CD14-positive monocyte (primary cell): ENCODE data around the gene MYO16. TPM values are rescaled to one million over a fixed set of nuclear protein-coding genes. Genes with fewer than 3 reads are reported as not detected.

Experiments used
- DNase-seq, 3 donors: peaks; one replicate each; pipeline ENCODE4 v3.0.0-alpha.2; 2011 to 2022
- H2AFZ ChIP-seq: 2 replicates; pipeline ENCODE4 v1.6.0; 2012; ENCODE audit warnings: mild to moderate bottlenecking, low read depth, low read length, inconsistent platforms; ENCODE audit not compliant: insufficient read depth, poor library complexity, severe bottlenecking
- H3K27ac ChIP-seq, 2 donors: 1 replicate in 1 of 2; 2 replicates in 1 of 2; pipeline ENCODE4 v1.5.1; 2012 to 2013; ENCODE audit warnings: low read length in 2 of 2, control low read depth in 1 of 2, inconsistent platforms in 1 of 2, low read depth in 1 of 2, mild to moderate bottlenecking in 1 of 2
- H3K27me3 ChIP-seq, 2 donors: one replicate each; pipeline versions ENCODE4 v1.6.0 to v1.6.1; 2011 to 2013; ENCODE audit warnings: low read length in 2 of 2; ENCODE audit not compliant: control insufficient read depth in 2 of 2, insufficient read depth in 2 of 2
- H3K36me3 ChIP-seq, 2 donors: replicated peaks in 1 of 2; 1 replicate in 1 of 2; 2 replicates in 1 of 2; pipeline versions ENCODE4 v1.5.1 to v1.6.1; 2012 to 2013; ENCODE audit warnings: low read length in 2 of 2, control low read depth in 1 of 2, inconsistent platforms in 1 of 2, mild to moderate bottlenecking in 1 of 2; ENCODE audit not compliant: insufficient read depth in 2 of 2, control insufficient read depth in 1 of 2
- H3K4me1 ChIP-seq, 2 donors: 1 replicate in 1 of 2; 2 replicates in 1 of 2; pipeline versions ENCODE4 v1.5.1 to v1.6.1; 2012 to 2013; ENCODE audit warnings: low read length in 2 of 2, control low read depth in 1 of 2, inconsistent platforms in 1 of 2, mild to moderate bottlenecking in 1 of 2, moderate library complexity in 1 of 2; ENCODE audit not compliant: insufficient read depth in 2 of 2, control insufficient read depth in 1 of 2
- H3K4me2 ChIP-seq: replicated peaks from 2 replicates; pipeline ENCODE3; 2012; ENCODE audit warnings: low read length, moderate library complexity, mild to moderate bottlenecking; ENCODE audit not compliant: poor library complexity, severe bottlenecking; ENCODE audit errors: extremely low read depth
- H3K4me3 ChIP-seq, 3 experiments: fragments of 200-600 bp in 1 of 3; sonication (generic) in 1 of 3; replicated peaks in 1 of 3; 1 replicate in 2 of 3; 2 replicates in 1 of 3; pipeline ENCODE4 v1.5.1; 2011 to 2013; ENCODE audit warnings: low read length in 3 of 3, mild to moderate bottlenecking in 3 of 3, control low read depth in 2 of 3, low read depth in 2 of 3, inconsistent platforms in 1 of 3, moderate library complexity in 1 of 3
- H3K79me2 ChIP-seq: 2 replicates; pipeline ENCODE4 v1.6.0; 2012; ENCODE audit warnings: mild to moderate bottlenecking, control low read depth, inconsistent platforms, low read length, moderate library complexity; ENCODE audit not compliant: insufficient read depth
- H3K9ac ChIP-seq: 2 replicates; pipeline ENCODE4 v1.6.0; 2017; ENCODE audit warnings: low read length, mild to moderate bottlenecking; ENCODE audit not compliant: insufficient read depth, poor library complexity, severe bottlenecking
- H3K9me3 ChIP-seq, 2 donors: replicated peaks in 1 of 2; 1 replicate in 1 of 2; 2 replicates in 1 of 2; pipeline versions ENCODE4 v1.5.1 to v1.6.1; 2012 to 2013; ENCODE audit warnings: low read length in 2 of 2, control low read depth in 1 of 2; ENCODE audit not compliant: control insufficient read depth in 1 of 2, insufficient read depth in 1 of 2
- H4K20me1 ChIP-seq: 2 replicates; pipeline ENCODE4 v1.6.0; 2012; ENCODE audit warnings: mild to moderate bottlenecking, low read length, control low read depth, moderate library complexity; ENCODE audit not compliant: insufficient read depth
- H3K27ac Mint-ChIP-seq, 7 donors: one replicate each; pipeline ENCODE4 v1.8.0; 2020; ENCODE audit warnings: mild to moderate bottlenecking in 7 of 7, mixed read lengths in 7 of 7, moderate library complexity in 6 of 7, inconsistent platforms in 2 of 7
- H3K27me3 Mint-ChIP-seq, 3 donors: one replicate each; pipeline ENCODE4 v1.8.0; 2021 to 2022; ENCODE audit warnings: low read depth in 3 of 3, mild to moderate bottlenecking in 3 of 3, mixed read lengths in 3 of 3, moderate library complexity in 3 of 3, inconsistent platforms in 1 of 3
- H3K36me3 Mint-ChIP-seq, 2 donors: one replicate each; pipeline ENCODE4 v1.8.0; 2020; ENCODE audit warnings: mixed read lengths in 2 of 2, inconsistent platforms in 1 of 2, mild to moderate bottlenecking in 1 of 2
- H3K4me1 Mint-ChIP-seq: one replicate; pipeline ENCODE4 v1.8.0; 2020; ENCODE audit warnings: mild to moderate bottlenecking, mixed read lengths
- H3K4me3 Mint-ChIP-seq, 2 donors: one replicate each; pipeline ENCODE4 v1.8.0; 2020; ENCODE audit warnings: mild to moderate bottlenecking in 2 of 2, mixed read lengths in 2 of 2, moderate library complexity in 1 of 2
- H3K9me3 Mint-ChIP-seq, 7 donors: one replicate each; pipeline ENCODE4 v1.8.0; 2020 to 2022; ENCODE audit warnings: mixed read lengths in 7 of 7, mild to moderate bottlenecking in 6 of 7, moderate library complexity in 6 of 7, inconsistent platforms in 2 of 7
- WGBS: methylation state at CpG from one replicate; pipeline ENCODE4 v1.1.5; 2013; ENCODE audit warnings: missing lambda C conversion rate; ENCODE audit not compliant: insufficient coverage; 5-methylcytosine and 5-hydroxymethylcytosine counted together
- intact Hi-C, 2 donors: fragments of 100-400 bp; cut with micrococcal nuclease; formaldehyde crosslinking; loops; one replicate each; pipeline versions ENCODE4 v1.15.0 to v1.15.1; 2023
- polyA plus RNA-seq, 3 donors: library from polyadenylated mRNA; depleted of rRNA in 1 of 3; unstranded in 2 of 3; stranded (reverse) in 1 of 3; fragments of 300-500 nt in 2 of 3; fragments of >200 nt in 1 of 3; fragmentation: Illumina TruSeq in 2 of 3; gene quantifications; 1 replicate in 2 of 3; 2 replicates in 1 of 3; pipeline ENCODE4 v1.2.3, GENCODE V29; 2012 to 2021
- TF ChIP-seq, protein P1 (sequence below): fragments of 200-600 bp; IDR thresholded peaks from one replicate; pipeline ENCODE4 v1.8.0; 2022; ENCODE audit warnings: antibody characterized with exemption, mild to moderate bottlenecking

MYO16 gene
- polyA plus RNA-seq, 3 donors: not detected

- intact Hi-C loops: no loop called here
- no peaks in the 10 kb centered on the region for H3K9me3 ChIP-seq
- no peaks in the 10 kb centered on the region for H3K36me3 Mint-ChIP-seq
- no peak overlapping the region for H3K4me3 Mint-ChIP-seq
- peaks cover 0 to 7% (median 3%) of the 10 kb centered on the region in 7 donors for H3K9me3 Mint-ChIP-seq
- TF ChIP-seq, protein P1, sequence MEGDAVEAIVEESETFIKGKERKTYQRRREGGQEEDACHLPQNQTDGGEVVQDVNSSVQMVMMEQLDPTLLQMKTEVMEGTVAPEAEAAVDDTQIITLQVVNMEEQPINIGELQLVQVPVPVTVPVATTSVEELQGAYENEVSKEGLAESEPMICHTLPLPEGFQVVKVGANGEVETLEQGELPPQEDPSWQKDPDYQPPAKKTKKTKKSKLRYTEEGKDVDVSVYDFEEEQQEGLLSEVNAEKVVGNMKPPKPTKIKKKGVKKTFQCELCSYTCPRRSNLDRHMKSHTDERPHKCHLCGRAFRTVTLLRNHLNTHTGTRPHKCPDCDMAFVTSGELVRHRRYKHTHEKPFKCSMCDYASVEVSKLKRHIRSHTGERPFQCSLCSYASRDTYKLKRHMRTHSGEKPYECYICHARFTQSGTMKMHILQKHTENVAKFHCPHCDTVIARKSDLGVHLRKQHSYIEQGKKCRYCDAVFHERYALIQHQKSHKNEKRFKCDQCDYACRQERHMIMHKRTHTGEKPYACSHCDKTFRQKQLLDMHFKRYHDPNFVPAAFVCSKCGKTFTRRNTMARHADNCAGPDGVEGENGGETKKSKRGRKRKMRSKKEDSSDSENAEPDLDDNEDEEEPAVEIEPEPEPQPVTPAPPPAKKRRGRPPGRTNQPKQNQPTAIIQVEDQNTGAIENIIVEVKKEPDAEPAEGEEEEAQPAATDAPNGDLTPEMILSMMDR: no peak
- 0% methylated on average over 2 of the region's 2 CpGs for WGBS
- peak overlapping the region in 1 of 7 donors; percentile 68 for H3K27ac Mint-ChIP-seq
- no peaks in the 10 kb centered on the region for H3K27me3 ChIP-seq
- H3K4me2 ChIP-seq: no peak overlapping the region
- no peak overlapping the region for H2AFZ ChIP-seq
- no peaks in the 10 kb centered on the region for H3K79me2 ChIP-seq
- H3K4me3 ChIP-seq: no peak overlapping the region
- no peak for DNase-seq
- H3K4me1 Mint-ChIP-seq: peaks cover 18% of the 10 kb centered on the region
- H3K9ac ChIP-seq: no peak overlapping the region
- H4K20me1 ChIP-seq: no peaks in the 10 kb centered on the region
- H3K36me3 ChIP-seq: no peaks in the 10 kb centered on the region
- no peaks in the 10 kb centered on the region for H3K4me1 ChIP-seq
- H3K27ac ChIP-seq: no peak overlapping the region
- H3K27me3 Mint-ChIP-seq: peaks cover 3 to 4% (median 4%) of the 10 kb centered on the region in 3 donors
Measured at GRCh38 chr13:109093998-109094397, 464.6 kb downstream of the MYO16 start.

- WGBS: no CpG with 5 or more reads among the region's 6 CpGs
- H3K9me3 Mint-ChIP-seq: peaks cover 0 to 7% (median 3%) of the 10 kb centered on the region in 7 donors
Measured at GRCh38 chr13:109095126-109095525, 465.7 kb downstream of the MYO16 start.

More at GRCh38 chr13:109095126-109095525, 465.7 kb downstream of the MYO16 start:
- H2AFZ ChIP-seq: no peak overlapping the region
- Mint-ChIP-seq H3K4me1 (peaks cover 18% of the 10 kb centered on the region), H3K4me3 (no peak overlapping the region), H3K27me3 (peaks cover 3 to 4% (median 4%) of the 10 kb centered on the region in 3 donors), H3K36me3 (no peaks in the 10 kb centered on the region), H3K27ac (no peak overlapping the region)
- no peaks in the 10 kb centered on the region for H3K4me1 ChIP-seq
- intact Hi-C loops: no loop called here
- DNase-seq: no peak
- H4K20me1 ChIP-seq: no peaks in the 10 kb centered on the region
- no peak overlapping the region for H3K4me2 ChIP-seq
- H3K9ac ChIP-seq: no peak overlapping the region
- H3K27me3 ChIP-seq: no peaks in the 10 kb centered on the region
- TF ChIP-seq, protein P1: no peak
- no peaks in the 10 kb centered on the region for H3K79me2 ChIP-seq
- H3K36me3 ChIP-seq: no peaks in the 10 kb centered on the region
- no peaks in the 10 kb centered on the region for H3K9me3 ChIP-seq
- H3K27ac ChIP-seq: no peak overlapping the region
- H3K4me3 ChIP-seq: no peak overlapping the region
